Measurements from ENCODE around the gene NSD2. TPM values are rescaled to one million over a fixed set of nuclear protein-coding genes. Genes with fewer than 3 reads are reported as not detected.

The NSD2 gene
- polyA plus RNA-seq, 1 donor (not counting 4 experiments of a cell fraction or from before 2014, with no cell fraction given), result 22.6 TPM

DNA sequence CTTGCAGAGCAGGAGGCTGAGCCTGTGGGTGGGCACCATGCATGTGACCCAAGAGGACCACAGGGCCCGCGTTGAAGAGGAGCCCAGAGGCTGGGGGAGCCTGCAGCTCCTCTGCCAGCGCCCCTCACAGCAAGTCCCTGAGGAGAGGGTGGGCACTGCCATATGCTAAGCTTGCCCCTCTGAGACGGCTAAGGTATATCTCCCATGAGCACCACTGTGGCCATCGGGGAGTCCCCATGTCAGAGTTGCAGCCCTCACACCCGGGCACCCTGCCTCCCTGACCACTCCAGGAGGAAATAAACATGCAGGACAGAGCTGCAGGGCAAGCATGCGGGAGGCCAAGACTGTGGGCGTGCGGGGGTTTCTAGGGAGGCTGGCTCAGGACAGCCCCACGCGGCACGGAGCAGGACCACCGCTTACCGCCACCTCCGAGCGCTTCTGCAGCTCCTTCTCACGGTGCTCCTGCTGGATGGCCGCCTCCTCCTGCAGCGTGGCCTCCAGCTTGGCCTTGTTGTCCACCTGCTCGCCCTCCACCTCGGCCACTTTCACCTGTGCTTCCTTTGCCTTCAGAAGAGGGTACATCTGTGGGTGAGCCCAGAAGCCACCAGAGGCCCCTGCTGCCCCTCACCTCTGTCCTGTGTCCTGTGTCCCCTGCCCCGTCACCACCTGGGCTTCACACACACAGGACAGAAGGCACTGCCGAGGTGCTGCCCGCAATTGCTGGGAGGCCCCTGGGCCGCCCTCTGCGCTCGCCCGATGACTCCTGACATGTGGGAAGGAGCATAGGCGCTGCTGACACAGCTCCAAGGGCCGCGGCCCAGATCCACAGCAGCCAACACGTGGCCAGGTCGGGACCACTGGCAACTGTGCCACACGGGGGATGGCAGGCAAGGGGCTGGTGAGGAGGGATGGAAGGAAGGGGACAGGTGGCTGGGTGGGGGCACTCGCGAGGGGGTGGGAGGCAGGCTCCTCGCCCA, 48.3 kb upstream of the NSD2 start:
- Histone ChIP-seq H3K36me3 (ENCODE audit: control insufficient read depth in 2 of 2, extremely low read depth in 1 of 2, insufficient read depth in 2 of 2, low read length in 2 of 2) (peaks cover 46 to 51% of the 10 kb centered on the region in 2 experiments), H2AFZ (ENCODE audit: control insufficient read depth, low read length) (no peak overlapping the region), H3K79me2 (ENCODE audit: control insufficient read depth, insufficient read depth, low read length) (peaks cover 2% of the 10 kb centered on the region), H3K4me2 (ENCODE audit: control insufficient read depth, extremely low read depth, insufficient read depth, low read depth, low read length) (no peak overlapping the region), H4K20me1 (ENCODE audit: control insufficient read depth, extremely low read depth, insufficient read depth, low read length) (no peaks in the 10 kb centered on the region), H3K9me3 (ENCODE audit: control insufficient read depth, low read depth, low read length) (no peaks in the 10 kb centered on the region), H3K4me3 (ENCODE audit: control insufficient read depth in 2 of 3, extremely low read depth in 1 of 3, insufficient read depth in 2 of 3, low read depth in 1 of 3, low read length in 3 of 3) (no peak overlapping the region), H3K4me1 (ENCODE audit: control insufficient read depth, extremely low read depth, insufficient read depth, low read length) (no peaks in the 10 kb centered on the region), H3K9me1 (ENCODE audit: control insufficient read depth, extremely low read depth, insufficient read depth, low read length) (no peaks in the 10 kb centered on the region), H3K27ac (ENCODE audit: control insufficient read depth, insufficient read depth, low read length) (no peak overlapping the region), H3K27me3 (ENCODE audit: control insufficient read depth, extremely low read depth, insufficient read depth, low read length) (no peaks in the 10 kb centered on the region), H3K9ac (ENCODE audit: control insufficient read depth, extremely low read depth, insufficient read depth, low read length) (no peak overlapping the region)
- no peak for TF ChIP-seq EZH2 (IDR thresholded peaks at IDR 0.05; ENCODE audit: low read length)
- TF ChIP-seq, protein P1, sequence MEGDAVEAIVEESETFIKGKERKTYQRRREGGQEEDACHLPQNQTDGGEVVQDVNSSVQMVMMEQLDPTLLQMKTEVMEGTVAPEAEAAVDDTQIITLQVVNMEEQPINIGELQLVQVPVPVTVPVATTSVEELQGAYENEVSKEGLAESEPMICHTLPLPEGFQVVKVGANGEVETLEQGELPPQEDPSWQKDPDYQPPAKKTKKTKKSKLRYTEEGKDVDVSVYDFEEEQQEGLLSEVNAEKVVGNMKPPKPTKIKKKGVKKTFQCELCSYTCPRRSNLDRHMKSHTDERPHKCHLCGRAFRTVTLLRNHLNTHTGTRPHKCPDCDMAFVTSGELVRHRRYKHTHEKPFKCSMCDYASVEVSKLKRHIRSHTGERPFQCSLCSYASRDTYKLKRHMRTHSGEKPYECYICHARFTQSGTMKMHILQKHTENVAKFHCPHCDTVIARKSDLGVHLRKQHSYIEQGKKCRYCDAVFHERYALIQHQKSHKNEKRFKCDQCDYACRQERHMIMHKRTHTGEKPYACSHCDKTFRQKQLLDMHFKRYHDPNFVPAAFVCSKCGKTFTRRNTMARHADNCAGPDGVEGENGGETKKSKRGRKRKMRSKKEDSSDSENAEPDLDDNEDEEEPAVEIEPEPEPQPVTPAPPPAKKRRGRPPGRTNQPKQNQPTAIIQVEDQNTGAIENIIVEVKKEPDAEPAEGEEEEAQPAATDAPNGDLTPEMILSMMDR (optimal IDR thresholded peaks at IDR 0.05 in 1 of 3, IDR thresholded peaks at IDR 0.05 in 1 of 3, conservative IDR thresholded peaks at IDR 0.05 in 1 of 3; ENCODE audit: extremely low read depth in 1 of 3, insufficient read depth in 2 of 3, low read length in 3 of 3), result no peak
- DNase-seq (ENCODE audit: low read depth, low spot score), result no peak
- dilution Hi-C loops (cut with MboI; ENCODE audit: extremely low pct_ligation_motif_present, low sequenced_read_pairs), result no loop called here
- FAIRE-seq, result no peak

DNA sequence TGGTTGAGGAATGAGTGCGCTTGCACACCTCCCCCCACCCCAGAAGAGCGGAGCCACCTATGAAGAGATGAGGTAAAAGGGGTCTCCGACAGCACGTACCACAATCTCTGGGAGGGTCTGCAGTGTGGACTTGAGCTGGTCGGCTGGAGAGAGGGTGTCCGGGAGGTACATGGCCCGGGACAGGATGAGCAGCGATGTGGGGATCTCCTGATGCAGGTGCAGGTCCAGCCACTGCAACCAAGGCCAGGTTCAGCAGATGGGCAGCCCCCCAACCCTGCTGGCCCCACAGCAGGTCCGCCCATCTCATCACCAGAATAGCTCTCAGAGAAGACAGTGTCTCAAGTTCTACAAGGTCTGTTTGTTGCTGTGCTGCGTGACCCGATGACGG, 47.7 kb upstream of the NSD2 start:
- no peak overlapping the region for H3K4me2 ChIP-seq (ENCODE audit: control insufficient read depth, extremely low read depth, insufficient read depth, low read depth, low read length)
- no peaks in the 10 kb centered on the region for H3K27me3 ChIP-seq (ENCODE audit: control insufficient read depth, extremely low read depth, insufficient read depth, low read length)
- dilution Hi-C loops (cut with MboI; ENCODE audit: extremely low pct_ligation_motif_present, low sequenced_read_pairs), result no loop called here

More for the DNA sequence above, 47.7 kb upstream of the NSD2 start:
- Histone ChIP-seq H2AFZ (ENCODE audit: control insufficient read depth, low read length) (no peak overlapping the region), H3K36me3 (ENCODE audit: control insufficient read depth in 2 of 2, extremely low read depth in 1 of 2, insufficient read depth in 2 of 2, low read length in 2 of 2) (peaks cover 46 to 48% of the 10 kb centered on the region in 2 experiments), H3K9ac (ENCODE audit: control insufficient read depth, extremely low read depth, insufficient read depth, low read length) (no peak overlapping the region), H3K4me3 (ENCODE audit: control insufficient read depth in 2 of 3, extremely low read depth in 1 of 3, insufficient read depth in 2 of 3, low read depth in 1 of 3, low read length in 3 of 3) (no peak overlapping the region), H3K9me1 (ENCODE audit: control insufficient read depth, extremely low read depth, insufficient read depth, low read length) (no peaks in the 10 kb centered on the region), H3K79me2 (ENCODE audit: control insufficient read depth, insufficient read depth, low read length) (peaks cover 2% of the 10 kb centered on the region), H3K4me1 (ENCODE audit: control insufficient read depth, extremely low read depth, insufficient read depth, low read length) (no peaks in the 10 kb centered on the region), H4K20me1 (ENCODE audit: control insufficient read depth, extremely low read depth, insufficient read depth, low read length) (no peaks in the 10 kb centered on the region), H3K9me3 (ENCODE audit: control insufficient read depth, low read depth, low read length) (no peaks in the 10 kb centered on the region), H3K27ac (ENCODE audit: control insufficient read depth, insufficient read depth, low read length) (no peak overlapping the region)
- FAIRE-seq (no peak), DNase-seq (ENCODE audit: low read depth, low spot score) (no peak)
- TF ChIP-seq EZH2 (IDR thresholded peaks at IDR 0.05; ENCODE audit: low read length), result no peak
- TF ChIP-seq, protein P1 (optimal IDR thresholded peaks at IDR 0.05 in 1 of 3, IDR thresholded peaks at IDR 0.05 in 1 of 3, conservative IDR thresholded peaks at IDR 0.05 in 1 of 3; ENCODE audit: extremely low read depth in 1 of 3, insufficient read depth in 2 of 3, low read length in 3 of 3), result no peak
